Cardiac septum (tissue), 1 donor: ENCODE data around the gene HNF1B. TPM values are rescaled to one million over a fixed set of nuclear protein-coding genes. Genes with fewer than 3 reads are reported as not detected.

Experiments used
- DNase-seq: peaks from one replicate; pipeline ENCODE4 v3.0.0-alpha.2; 2020; ENCODE audit warnings: low spot score
- intact Hi-C: fragments of 100-400 bp; cut with DNase I; formaldehyde crosslinking; loops from one replicate; pipeline ENCODE4 v1.14.0; 2022
- total RNA-seq: library from RNA; stranded (reverse); fragmentation: NEBNext Ultra II Directional; extraction: Animal tissue kit (Norgen Biotek cat#: 25700); gene quantifications from one replicate; pipeline ENCODE4 v1.2.1, GENCODE V29; 2021
- donor health status: DM: no; HTN: no; CAD: no.

HNF1B gene
- total RNA-seq, 1 donor from 2014 or later: not detected

- intact Hi-C loops: no loop called here
- no peak for DNase-seq
Measured at GRCh38 chr17:37713028-37713431, 31.8 kb downstream of the HNF1B start.

- DNase-seq: no peak
- intact Hi-C loops: no loop called here
Measured at GRCh38 chr17:37711113-37711512, 33.7 kb downstream of the HNF1B start.

GRCh38 chr17:37710344-37710886, 34.4 kb downstream of the HNF1B start:
- no peak for DNase-seq
- intact Hi-C loops: no loop called here

GRCh38 chr17:37708616-37709212, 36.1 kb downstream of the HNF1B start:
- intact Hi-C loops: no loop called here

GRCh38 chr17:37708008-37708615, 36.7 kb downstream of the HNF1B start:
- intact Hi-C loops: no loop called here

More at GRCh38 chr17:37708616-37709212, 36.1 kb downstream of the HNF1B start:
- no peak for DNase-seq

GRCh38 chr17:37706446-37706845, 38.4 kb downstream of the HNF1B start:
- intact Hi-C loops: no loop called here
- no peak for DNase-seq

More at GRCh38 chr17:37708008-37708615, 36.7 kb downstream of the HNF1B start:
- DNase-seq: no peak

- no peak for DNase-seq
- intact Hi-C loops: no loop called here
Measured at GRCh38 chr17:37702598-37702997, 42.3 kb downstream of the HNF1B start.

- DNase-seq: no peak
- intact Hi-C loops: no loop called here
Measured at GRCh38 chr17:37701496-37701898, 43.4 kb downstream of the HNF1B start.

GRCh38 chr17:37700881-37701280, 44.0 kb downstream of the HNF1B start:
- intact Hi-C loops: no loop called here
- DNase-seq: no peak

GRCh38 chr17:37699285-37699973, 45.4 kb downstream of the HNF1B start:
- intact Hi-C loops: no loop called here
- DNase-seq: no peak

- no peak for DNase-seq
- intact Hi-C loops: no loop called here
Measured at GRCh38 chr17:37698911-37699255, 46.0 kb downstream of the HNF1B start.

GRCh38 chr17:37698132-37698910, 46.5 kb downstream of the HNF1B start:
- intact Hi-C loops: no loop called here
- no peak for DNase-seq

- intact Hi-C loops: no loop called here
- DNase-seq: no peak
Measured at GRCh38 chr17:37697381-37697780, 47.5 kb downstream of the HNF1B start.

- DNase-seq: no peak
- intact Hi-C loops: no loop called here
Measured at GRCh38 chr17:37696366-37696765, 48.5 kb downstream of the HNF1B start.

- no peak for DNase-seq
- intact Hi-C loops: no loop called here
Measured at GRCh38 chr17:37695726-37696125, 49.1 kb downstream of the HNF1B start.

- DNase-seq: no peak
- intact Hi-C loops: no loop called here
Measured at GRCh38 chr17:37694734-37695133, 50.1 kb downstream of the HNF1B start.

- no peak for DNase-seq
- intact Hi-C loops: no loop called here
Measured at GRCh38 chr17:37693328-37693727, 51.5 kb downstream of the HNF1B start.

GRCh38 chr17:37691807-37692206, 53.1 kb downstream of the HNF1B start:
- DNase-seq: no peak
- intact Hi-C loops: no loop called here

- intact Hi-C loops: no loop called here
- no peak for DNase-seq
Measured at GRCh38 chr17:37689317-37689716, 55.5 kb downstream of the HNF1B start.

GRCh38 chr17:37683454-37683984, 61.3 kb downstream of the HNF1B start:
- intact Hi-C loops: no loop called here
- DNase-seq: no peak
